GM06990 (cell line): ENCODE measurements around the gene PMEPA1.

ENCODE experiments used
- DNase-seq: peaks from one replicate; pipeline ENCODE4 v3.0.0-alpha.2; 2011; ENCODE audit not compliant: insufficient read length; ENCODE audit errors: extremely low read depth
- H3K27me3 ChIP-seq: replicated peaks from 2 replicates; pipeline ENCODE4 v1.6.0; 2011; ENCODE audit warnings: low read length; ENCODE audit not compliant: control insufficient read depth, insufficient read depth
- H3K36me3 ChIP-seq: 2 replicates; pipeline ENCODE4 v1.5.1; 2011; ENCODE audit warnings: low read length; ENCODE audit not compliant: control insufficient read depth, insufficient read depth
- H3K4me3 ChIP-seq: replicated peaks from 2 replicates; pipeline ENCODE4 v1.5.1; 2011; ENCODE audit warnings: low read depth, mild to moderate bottlenecking, control low read depth, low read length
- CTCF ChIP-seq: IDR thresholded peaks from 2 replicates; pipeline ENCODE4 v1.5.1; 2011; ENCODE audit warnings: low read length, control low read depth, mild to moderate bottlenecking, inconsistent platforms; ENCODE audit not compliant: insufficient read depth, poor library complexity, severe bottlenecking

Gene PMEPA1

GRCh38 chr20:57650266-57650665, 59.5 kb downstream of the PMEPA1 start:
- no peak for DNase-seq
- TF ChIP-seq CTCF: no peak
- H3K27me3 ChIP-seq: no peaks in the 10 kb centered on the region
- H3K36me3 ChIP-seq: no peaks in the 10 kb centered on the region
- H3K4me3 ChIP-seq: no peak overlapping the region

- no peak for TF ChIP-seq CTCF
- no peaks in the 10 kb centered on the region for H3K27me3 ChIP-seq
Measured at GRCh38 chr20:57649617-57650015, 60.2 kb downstream of the PMEPA1 start.

DNA sequence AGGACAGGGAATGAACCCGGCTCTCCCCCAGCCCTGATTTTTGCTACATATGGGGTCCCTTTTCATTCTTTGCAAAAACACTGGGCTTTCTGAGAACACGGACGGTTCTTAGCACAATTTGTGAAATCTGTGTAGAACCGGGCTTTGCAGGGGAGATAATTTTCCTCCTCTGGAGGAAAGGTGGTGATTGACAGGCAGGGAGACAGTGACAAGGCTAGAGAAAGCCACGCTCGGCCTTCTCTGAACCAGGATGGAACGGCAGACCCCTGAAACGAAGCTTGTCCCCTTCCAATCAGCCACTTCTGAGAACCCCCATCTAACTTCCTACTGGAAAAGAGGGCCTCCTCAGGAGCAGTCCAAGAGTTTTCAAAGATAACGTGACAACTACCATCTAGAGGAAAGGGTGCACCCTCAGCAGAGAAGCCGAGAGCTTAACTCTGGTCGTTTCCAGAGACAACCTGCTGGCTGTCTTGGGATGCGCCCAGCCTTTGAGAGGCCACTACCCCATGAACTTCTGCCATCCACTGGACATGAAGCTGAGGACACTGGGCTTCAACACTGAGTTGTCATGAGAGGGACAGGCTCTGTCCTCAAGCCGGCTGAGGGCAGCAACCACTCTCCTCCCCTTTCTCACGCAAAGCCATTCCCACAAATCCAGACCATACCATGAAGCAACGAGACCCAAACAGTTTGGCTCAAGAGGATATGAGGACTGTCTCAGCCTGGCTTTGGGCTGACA, 60.8 kb downstream of the PMEPA1 start:
- no peak for DNase-seq
- H3K36me3 ChIP-seq: no peaks in the 10 kb centered on the region
- no peaks in the 10 kb centered on the region for H3K27me3 ChIP-seq
- H3K4me3 ChIP-seq: no peak overlapping the region
- no peak for TF ChIP-seq CTCF

More at GRCh38 chr20:57649617-57650015, 60.2 kb downstream of the PMEPA1 start:
- Histone ChIP-seq H3K4me3 (no peak overlapping the region), H3K36me3 (no peaks in the 10 kb centered on the region)
- DNase-seq: no peak

GRCh38 chr20:57647933-57648785, 61.7 kb downstream of the PMEPA1 start:
- H3K27me3 ChIP-seq: no peaks in the 10 kb centered on the region
- no peak overlapping the region for H3K4me3 ChIP-seq
- TF ChIP-seq CTCF: no peak
- no peak for DNase-seq
- no peaks in the 10 kb centered on the region for H3K36me3 ChIP-seq

DNA sequence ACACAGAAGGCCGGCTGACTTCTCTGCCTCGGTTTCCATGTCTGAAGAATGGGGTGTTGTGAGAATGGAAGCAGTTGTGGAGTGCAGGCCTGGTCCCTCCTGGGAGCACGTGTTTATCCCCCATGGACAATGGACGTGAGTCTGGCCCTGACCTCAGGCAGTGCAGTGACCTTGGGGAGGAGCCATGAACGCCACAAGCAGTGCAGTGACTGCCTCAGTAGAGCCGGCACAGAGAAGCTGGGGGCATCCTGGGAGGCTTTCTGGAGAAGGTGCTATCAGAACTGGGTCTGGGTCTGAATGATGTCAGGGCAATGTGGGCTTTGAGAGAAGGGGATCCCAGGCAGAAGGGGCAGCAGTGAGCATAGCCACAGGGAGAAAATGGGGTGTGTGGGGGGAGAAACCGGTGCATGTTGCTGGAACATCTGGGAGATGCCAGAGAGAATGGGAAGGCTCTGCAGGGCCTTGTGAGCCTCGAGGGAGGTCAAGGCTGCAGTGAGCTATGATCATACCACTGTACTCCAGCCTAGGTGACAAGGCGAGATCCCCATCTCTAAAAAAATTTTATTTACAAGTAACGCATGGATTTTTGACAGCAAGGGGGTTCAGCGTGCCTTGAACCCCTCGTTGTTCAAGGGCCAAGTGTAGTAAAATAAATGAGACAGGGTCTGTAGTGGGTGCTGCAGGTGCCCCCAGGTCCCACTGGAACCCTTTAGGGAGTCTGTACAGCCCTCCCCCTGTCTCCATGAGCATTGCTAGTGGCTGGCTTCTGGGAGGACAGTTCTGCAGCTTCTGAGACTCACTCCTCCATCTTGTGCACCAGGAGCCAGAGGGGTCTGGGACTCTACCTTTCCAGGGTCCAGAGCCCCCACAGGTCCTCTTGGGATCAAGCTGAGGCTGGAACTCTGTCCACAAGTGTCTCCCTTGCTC, 62.5 kb downstream of the PMEPA1 start:
- no peak for DNase-seq
- no peak for TF ChIP-seq CTCF
- no peak overlapping the region for H3K4me3 ChIP-seq

More for the DNA sequence above, 62.5 kb downstream of the PMEPA1 start:
- Histone ChIP-seq H3K27me3 (no peaks in the 10 kb centered on the region), H3K36me3 (no peaks in the 10 kb centered on the region)
